ENCODE results near the gene MAP3K2. TPM values are rescaled to one million over a fixed set of nuclear protein-coding genes. Genes with fewer than 3 reads are reported as not detected.

MAP3K2 gene
- total and polyA plus RNA-seq, 2 of the 8 experiments (the other 6 are each of a cell fraction or from before 2014, with no cell fraction given) = 2.0 to 23.2 TPM

DNA sequence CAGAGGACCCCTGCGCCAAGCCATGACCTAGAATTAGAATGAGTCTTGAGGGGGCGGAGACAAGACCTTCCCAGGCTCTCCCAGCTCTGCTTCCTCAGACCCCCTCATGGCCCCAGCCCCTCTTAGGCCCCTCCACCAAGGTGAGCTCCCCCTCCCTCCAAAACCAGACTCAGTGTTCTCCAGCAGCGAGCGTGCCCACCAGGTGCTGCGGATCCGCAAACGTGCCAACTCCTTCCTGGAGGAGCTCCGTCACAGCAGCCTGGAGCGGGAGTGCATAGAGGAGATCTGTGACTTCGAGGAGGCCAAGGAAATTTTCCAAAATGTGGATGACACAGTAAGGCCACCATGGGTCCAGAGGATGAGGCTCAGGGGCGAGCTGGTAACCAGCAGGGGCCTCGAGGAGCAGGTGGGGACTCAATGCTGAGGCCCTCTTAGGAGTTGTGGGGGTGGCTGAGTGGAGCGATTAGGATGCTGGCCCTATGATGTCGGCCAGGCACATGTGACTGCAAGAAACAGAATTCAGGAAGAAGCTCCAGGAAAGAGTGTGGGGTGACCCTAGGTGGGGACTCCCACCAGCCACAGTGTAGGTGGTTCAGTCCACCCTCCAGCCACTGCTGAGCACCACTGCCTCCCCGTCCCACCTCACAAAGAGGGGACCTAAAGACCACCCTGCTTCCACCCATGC is 33.5 kb upstream of the MAP3K2 start:
- Histone ChIP-seq H2BK120ac (replicated peaks; ENCODE audit: low read depth, low read length) (peak overlapping the region; percentile 65), H3K4me2 (ENCODE audit: insufficient read depth in 1 of 2, low read depth in 2 of 2, low read length in 2 of 2) (no peak overlapping the region), H4K91ac (replicated peaks; ENCODE audit: insufficient read length, low read length) (no peak overlapping the region), H4K5ac (ENCODE audit: insufficient read length, low read depth, low read length) (no peak overlapping the region), H3K27ac (ENCODE audit: low read depth, low read length) (no peak overlapping the region), H3K4me1 (replicated peaks in 1 of 4; ENCODE audit: control insufficient read depth in 3 of 4, insufficient read depth in 4 of 4, low read length in 3 of 4) (peaks cover 0 to 13% (median 5%) of the 10 kb centered on the region in 4 experiments; a peak in 5 of 7 replicates), H2BK20ac (ENCODE audit: low read length) (no peak overlapping the region), H3K27me3 (replicated peaks in 1 of 4; ENCODE audit: control insufficient read depth in 3 of 4, extremely low read depth in 1 of 4, insufficient read depth in 3 of 4, low read length in 3 of 4) (peaks cover 1 to 46% (median 40%) of the 10 kb centered on the region in 4 experiments), H3K23me2 (ENCODE audit: low read depth, low read length) (peaks cover 12% of the 10 kb centered on the region), H2AFZ (ENCODE audit: low read length) (no peak overlapping the region), H3K79me1 (ENCODE audit: low read depth, low read length) (no peaks in the 10 kb centered on the region), H2AK5ac (ENCODE audit: low read depth, low read length) (no peak overlapping the region), H3K4me3 (ENCODE audit: extremely low read depth in 1 of 4, insufficient read depth in 2 of 4, low read depth in 3 of 4, low read length in 4 of 4) (no peak overlapping the region), H2BK12ac (ENCODE audit: low read depth, low read length) (peak overlapping the region; percentile 85; the same call in 1 of the 2 replicates), H2BK15ac (ENCODE audit: low read length) (peak overlapping the region; percentile 98), H3K14ac (ENCODE audit: insufficient read length) (no peak overlapping the region), H3K79me2 (ENCODE audit: control insufficient read depth in 1 of 2, insufficient read depth in 2 of 2, low read length in 2 of 2) (no peaks in the 10 kb centered on the region), H3K56ac (replicated peaks; ENCODE audit: insufficient read length, low read depth, low read length) (no peak overlapping the region), H3K18ac (ENCODE audit: extremely low read depth, low read length) (no peak overlapping the region), H3K4ac (replicated peaks; ENCODE audit: insufficient read length, low read depth, low read length) (no peak overlapping the region), H2BK5ac (ENCODE audit: low read depth, low read length) (no peak overlapping the region), H3K23ac (ENCODE audit: insufficient read length) (no peak overlapping the region), H3K9ac (replicated peaks in 1 of 4; ENCODE audit: extremely low read depth in 1 of 4, low read depth in 3 of 4, low read length in 3 of 4) (no peak overlapping the region), H4K8ac (ENCODE audit: extremely low read depth, insufficient read depth, low read length) (no peak overlapping the region; the same call in 1 of the 2 replicates), H4K20me1 (replicated peaks in 1 of 2; ENCODE audit: control insufficient read depth in 1 of 2, insufficient read depth in 2 of 2, low read length in 2 of 2) (peaks cover 0 to 2% of the 10 kb centered on the region in 2 experiments), H3K9me3 (ENCODE audit: insufficient read depth in 2 of 2, low read depth in 1 of 2, low read length in 1 of 2) (no peaks in the 10 kb centered on the region), H3K36me3 (ENCODE audit: control insufficient read depth in 2 of 4, insufficient read depth in 4 of 4, low read length in 3 of 4) (no peaks in the 10 kb centered on the region)
- CTCF ChIA-PET (ENCODE audit: partially characterized antibody) = interaction anchor here (0.8 to 3.7 kb wide), 5 partner anchors 9 to 170 kb away, joined by 3 to 22 read pairs (median 5); no protein-coding TSS in a partner anchor
- WGBS, 2 experiments (ENCODE audit: extremely low coverage in 1 of 2, insufficient coverage in 1 of 2, insufficient read length in 1 of 2, insufficient replicate concordance in 2 of 2, low coverage in 1 of 2, low lambda C conversion rate in 2 of 2, missing lambda C conversion rate in 1 of 2) = 86% methylated on average over 15 of the region's 15 CpGs; no CpG with 5 or more reads in 1 of the 2 experiments
- DNase-seq (ENCODE audit: low read depth in 1 of 2, low spot score in 2 of 2) = peak in 1 of 2 experiments; percentile 43
- POLR2A ChIA-PET (ENCODE audit: partially characterized antibody) = interaction anchor here (1.2 to 1.4 kb wide), 3 partner anchors 12 to 105 kb away, joined by 3 to 4 read pairs (median 3); partner anchors contain the start of gene IWS1
- TF ChIP-seq TAF7 (optimal IDR thresholded peaks at IDR 0.05; ENCODE audit: borderline replicate concordance, low read depth, low read length) (no peak), SIRT6 (IDR thresholded peaks at IDR 0.05; ENCODE audit: low read length) (no peak), BCL11A (IDR thresholded peaks at IDR 0.05; ENCODE audit: low read depth in 2 of 2, low read length in 2 of 2) (no peak), ZNF274 (IDR thresholded peaks at IDR 0.05; ENCODE audit: borderline replicate concordance, extremely low read depth, low read length) (no peak), SP4 (IDR thresholded peaks at IDR 0.05; ENCODE audit: low read length) (no peak)
- TF ChIP-seq, protein P1, sequence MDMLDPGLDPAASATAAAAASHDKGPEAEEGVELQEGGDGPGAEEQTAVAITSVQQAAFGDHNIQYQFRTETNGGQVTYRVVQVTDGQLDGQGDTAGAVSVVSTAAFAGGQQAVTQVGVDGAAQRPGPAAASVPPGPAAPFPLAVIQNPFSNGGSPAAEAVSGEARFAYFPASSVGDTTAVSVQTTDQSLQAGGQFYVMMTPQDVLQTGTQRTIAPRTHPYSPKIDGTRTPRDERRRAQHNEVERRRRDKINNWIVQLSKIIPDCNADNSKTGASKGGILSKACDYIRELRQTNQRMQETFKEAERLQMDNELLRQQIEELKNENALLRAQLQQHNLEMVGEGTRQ (IDR thresholded peaks at IDR 0.05; ENCODE audit: low read length) = no peak
- TF ChIP-seq, protein P2, sequence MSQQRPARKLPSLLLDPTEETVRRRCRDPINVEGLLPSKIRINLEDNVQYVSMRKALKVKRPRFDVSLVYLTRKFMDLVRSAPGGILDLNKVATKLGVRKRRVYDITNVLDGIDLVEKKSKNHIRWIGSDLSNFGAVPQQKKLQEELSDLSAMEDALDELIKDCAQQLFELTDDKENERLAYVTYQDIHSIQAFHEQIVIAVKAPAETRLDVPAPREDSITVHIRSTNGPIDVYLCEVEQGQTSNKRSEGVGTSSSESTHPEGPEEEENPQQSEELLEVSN (IDR thresholded peaks at IDR 0.05) = no peak
- FAIRE-seq = no peak
